NCI-H2171 treated with DMSO at 0.1 percent for 48 hours (cell line): Measurements from ENCODE around the gene ATP8B3.
"Not testable (repeated sequence)": the region's sequence is repeated elsewhere in the genome, so short reads cannot be mapped to it uniquely, and the experiment has no call there.

Experiments used
- DNase-seq: peaks from one replicate; lab custom pipeline; 2025; lab: John Stamatoyannopoulos, UW

Gene ATP8B3

DNA sequence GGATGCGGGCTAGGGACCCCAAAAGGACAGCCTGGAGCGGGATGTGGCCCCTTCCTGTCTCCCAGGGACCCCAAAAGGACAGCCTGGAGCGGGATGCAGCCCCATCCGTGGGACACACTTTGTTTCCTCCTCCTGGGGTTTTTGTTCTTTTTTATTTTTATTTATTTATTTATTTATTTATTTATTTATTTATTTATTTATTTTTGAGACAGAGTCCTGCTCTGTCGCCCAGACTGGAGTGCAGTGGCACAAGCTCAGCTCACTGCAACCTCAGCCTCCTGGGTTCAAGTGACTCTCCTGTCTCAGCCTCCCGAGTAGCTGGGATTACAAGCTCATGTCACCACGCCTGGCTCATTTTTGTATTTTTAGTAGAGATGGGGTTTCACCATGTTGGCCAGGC lies 14.8 kb downstream of the ATP8B3 start:
- not testable (repeated sequence) for DNase-seq

- no peak for DNase-seq
Measured at GRCh38 chr19:1796395-1797142, 15.5 kb downstream of the ATP8B3 start.

GRCh38 chr19:1794424-1795172 lies 17.5 kb downstream of the ATP8B3 start:
- DNase-seq = no peak

DNA sequence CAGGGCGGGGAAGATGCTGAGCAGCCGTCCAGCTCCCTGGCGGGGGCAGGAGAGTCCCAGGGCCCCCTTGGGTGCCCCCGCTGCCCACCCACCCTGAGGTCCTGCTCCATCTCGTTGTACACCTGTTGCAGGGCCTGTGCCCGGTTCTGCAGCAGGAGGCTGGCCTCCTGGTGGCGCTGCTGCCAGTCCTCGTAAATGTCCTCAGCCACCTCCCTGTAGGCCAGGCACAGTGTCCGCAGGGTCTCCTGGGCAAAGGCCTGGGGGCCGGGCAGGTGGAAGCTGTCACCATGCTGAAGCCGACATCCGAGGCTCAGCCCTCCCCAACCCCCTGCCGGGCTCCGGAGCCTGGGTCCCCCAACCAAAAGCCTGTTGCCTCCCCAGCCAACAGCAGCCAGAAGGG lies 20.2 kb downstream of the ATP8B3 start:
- no peak for DNase-seq

DNA sequence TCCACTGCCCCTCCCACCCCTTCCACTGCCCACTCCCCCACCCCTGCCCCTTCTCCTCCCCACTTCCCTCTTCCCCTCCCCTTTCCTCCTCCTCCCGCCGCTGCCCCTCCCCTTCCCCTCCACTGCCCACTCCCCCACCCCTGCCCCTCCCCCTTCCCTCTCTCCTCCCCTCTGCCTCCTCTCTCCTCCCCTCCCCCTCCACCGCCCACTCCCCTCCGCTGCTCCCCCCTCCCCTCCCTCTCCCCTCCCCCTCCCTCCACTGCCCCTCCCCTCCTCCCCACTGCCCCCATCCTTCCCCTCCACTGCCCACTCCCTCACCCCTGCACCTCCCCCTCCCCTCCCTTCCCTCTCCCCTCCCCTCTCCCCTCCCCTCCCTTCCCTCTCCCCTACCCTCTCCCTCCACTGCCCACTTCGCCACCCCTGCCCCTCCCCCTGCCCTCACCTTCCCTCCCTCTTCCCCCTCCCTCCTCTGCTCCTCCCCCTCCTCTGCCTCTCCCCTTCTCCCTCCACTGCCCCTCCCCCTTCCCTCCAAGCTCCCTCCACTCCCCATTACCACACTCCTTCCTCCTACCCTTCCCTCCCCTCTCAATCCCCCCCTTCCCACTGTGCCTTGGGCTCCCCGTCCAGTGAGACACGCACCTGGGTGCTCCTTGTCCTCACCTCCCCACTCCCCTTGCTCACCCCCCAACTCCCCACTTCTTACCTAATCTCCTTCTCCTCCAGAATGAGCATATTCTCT lies 21.9 kb downstream of the ATP8B3 start:
- DNase-seq = no peak

DNA sequence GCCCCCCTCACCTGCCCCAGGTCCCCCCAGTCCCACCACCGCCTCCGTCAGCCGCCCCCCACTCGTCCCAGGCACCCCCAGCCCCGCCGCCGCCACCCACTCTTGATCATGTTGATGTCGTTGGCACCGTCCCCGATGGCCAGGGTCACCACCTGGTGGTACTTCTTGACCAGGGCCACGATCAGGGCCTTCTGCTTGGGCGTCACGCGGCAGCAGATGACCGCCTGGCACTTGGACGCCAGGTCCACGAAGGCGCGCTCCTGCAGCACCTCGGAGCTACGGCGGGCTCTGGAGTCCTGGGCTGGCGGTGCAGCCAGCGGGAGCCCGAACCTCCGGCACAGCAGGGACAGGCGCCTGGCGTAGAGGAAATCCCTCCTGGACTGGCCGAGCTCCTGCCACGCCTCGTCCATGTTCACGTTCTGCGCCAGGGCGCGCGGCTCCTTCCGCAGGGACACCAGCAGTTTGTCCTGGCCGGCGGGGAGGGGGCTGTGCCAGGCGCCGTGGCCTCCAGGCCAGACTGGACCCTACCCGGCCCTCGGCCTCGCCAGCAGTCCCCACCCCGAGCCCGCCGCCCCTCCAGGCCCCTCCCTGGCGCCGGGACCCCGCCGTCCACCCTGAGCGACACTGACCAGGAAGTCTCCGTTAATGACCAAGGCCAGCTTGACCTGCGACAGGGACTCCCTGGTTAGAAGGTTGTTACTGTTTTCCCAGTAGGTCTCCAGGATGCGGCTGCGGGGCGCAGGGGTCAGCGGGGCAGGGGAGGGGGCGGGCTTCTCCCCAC lies 22.6 kb downstream of the ATP8B3 start:
- DNase-seq = no peak

DNA sequence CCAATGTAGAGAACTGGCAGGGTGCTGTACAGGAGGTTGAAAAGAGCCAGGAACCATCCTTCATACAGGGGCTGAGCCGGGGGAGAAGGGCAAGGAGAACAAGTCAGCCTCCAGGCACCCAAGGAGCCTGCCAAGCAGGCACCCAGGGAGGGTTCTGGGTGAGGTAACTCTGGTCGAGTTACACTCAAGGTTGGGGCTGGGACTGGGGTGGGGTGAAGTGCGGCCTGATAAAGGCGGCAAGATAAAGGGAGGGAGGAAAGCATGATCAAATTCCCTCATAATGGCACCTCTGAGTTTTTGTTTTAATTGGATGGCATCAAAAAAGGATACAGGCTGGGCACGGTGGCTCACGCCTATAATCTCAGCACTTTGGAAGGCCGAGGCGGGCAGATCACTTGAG lies 25.0 kb downstream of the ATP8B3 start:
- no peak for DNase-seq

- DNase-seq = no peak
Measured at GRCh38 chr19:1786668-1787067, 25.4 kb downstream of the ATP8B3 start.

DNA sequence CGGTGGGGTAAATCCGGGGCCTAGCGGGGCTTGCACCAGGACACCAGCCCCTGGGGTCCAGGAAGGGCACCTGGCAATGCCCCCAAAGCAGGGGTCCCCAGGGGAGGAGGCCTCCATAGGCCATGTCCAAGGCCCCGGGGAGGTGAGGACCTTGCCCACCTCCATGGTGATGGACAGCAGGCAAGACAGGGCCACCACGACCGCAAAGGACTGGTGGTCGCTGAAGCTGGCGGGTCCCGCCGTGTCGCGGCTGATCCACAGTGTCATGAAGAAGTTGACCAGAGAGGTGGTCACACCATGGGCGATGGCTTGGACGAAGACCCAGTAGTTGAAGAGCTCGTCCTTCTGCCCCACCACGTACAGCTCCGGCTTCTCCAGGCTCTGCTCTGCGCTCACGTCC lies 26.8 kb downstream of the ATP8B3 start:
- DNase-seq = no peak

DNA sequence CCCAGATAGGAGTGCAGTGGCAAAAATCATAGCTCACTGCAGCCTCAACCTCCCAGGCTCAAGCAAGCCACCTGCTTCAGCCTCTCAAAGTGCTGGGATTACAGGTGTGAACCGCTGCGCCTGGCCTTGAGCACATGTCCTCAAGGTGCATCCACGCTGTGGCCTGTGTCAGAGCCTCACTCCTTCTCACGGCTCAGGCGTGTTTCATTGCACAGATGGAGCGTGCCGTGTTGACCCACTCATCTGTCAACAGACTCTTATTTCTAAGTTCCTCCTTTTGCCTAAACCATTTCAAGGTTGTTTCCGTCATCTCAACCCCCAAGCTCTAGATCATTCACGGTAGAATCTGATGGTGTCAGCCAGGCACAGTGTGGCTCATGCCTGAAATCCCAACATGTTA lies 28.2 kb downstream of the ATP8B3 start:
- no peak for DNase-seq

DNA sequence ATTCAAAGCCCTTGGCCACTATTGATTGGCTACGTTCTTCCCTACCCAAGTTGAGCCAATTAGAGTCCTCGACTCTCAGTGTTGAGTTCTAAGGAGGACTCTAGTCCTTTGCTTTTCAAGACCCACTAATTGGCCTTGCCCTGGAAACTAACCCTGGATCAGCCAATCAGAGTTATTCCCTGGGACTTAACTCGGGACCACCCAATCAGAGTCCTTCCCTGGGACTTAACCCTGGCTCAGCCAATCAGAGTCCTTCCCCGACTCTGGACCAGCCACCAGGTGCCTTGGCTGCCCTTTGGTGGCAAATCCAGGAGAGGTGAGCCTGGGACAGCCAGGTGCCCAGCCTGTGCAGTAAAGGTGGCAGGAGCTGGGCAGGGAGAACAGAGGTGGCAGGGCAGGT lies 28.7 kb downstream of the ATP8B3 start:
- no peak for DNase-seq

DNA sequence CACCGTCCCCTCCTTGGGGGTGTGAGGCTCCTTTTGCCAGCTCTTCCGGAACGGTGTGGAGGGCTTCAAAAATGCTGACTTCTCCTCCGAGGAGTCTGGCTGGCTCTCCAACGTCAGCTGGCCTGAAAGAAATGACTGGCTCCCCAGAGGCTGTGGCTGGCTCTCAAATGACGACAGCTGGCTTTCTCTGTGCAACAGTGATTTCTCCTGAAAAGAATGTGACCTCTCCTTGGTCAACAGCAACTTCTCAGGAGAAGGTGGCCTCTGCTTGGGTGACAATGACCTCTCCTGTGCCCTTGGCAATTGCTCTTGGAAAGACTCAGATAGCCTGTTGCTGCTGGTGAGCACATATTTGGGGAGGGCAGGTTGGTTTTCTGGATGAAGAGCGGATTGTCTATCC lies 29.6 kb downstream of the ATP8B3 start:
- no peak for DNase-seq

DNA sequence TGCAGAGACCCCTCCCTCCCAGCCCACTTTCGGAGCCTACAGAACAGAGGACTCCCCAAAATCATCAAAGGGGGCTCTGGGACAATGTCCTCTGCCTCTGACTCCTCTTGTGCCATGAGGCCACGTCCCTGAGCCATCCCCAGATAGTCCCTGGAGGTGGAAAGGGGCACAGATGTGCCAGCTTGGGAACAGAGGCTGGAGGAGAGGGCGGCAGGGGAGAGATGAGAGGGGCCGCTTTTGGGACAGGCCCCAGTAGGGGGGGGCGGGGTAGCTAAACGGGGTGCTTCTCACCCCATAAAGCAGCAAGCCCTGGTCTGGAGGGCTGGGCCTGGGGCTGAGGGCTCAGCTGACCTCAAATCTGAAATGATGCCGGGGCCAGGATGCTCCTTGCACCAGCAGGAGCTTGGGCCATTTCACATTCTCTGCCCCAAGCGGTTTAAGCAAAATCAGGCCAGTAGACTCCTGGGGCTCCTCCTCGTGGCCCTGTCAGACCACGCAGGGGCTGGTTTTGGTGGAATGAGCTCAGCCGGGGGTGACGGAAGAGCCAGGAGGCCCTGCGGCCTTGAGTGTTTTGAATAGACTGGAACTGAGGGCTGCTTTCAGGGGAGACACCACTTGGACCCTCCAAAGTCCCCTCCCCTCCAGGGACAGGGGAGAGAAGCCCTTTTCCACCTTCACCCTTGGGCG lies 31.7 kb downstream of the ATP8B3 start:
- DNase-seq = no peak

- no peak for DNase-seq
Measured at GRCh38 chr19:1779574-1779973, 32.5 kb downstream of the ATP8B3 start.

DNA sequence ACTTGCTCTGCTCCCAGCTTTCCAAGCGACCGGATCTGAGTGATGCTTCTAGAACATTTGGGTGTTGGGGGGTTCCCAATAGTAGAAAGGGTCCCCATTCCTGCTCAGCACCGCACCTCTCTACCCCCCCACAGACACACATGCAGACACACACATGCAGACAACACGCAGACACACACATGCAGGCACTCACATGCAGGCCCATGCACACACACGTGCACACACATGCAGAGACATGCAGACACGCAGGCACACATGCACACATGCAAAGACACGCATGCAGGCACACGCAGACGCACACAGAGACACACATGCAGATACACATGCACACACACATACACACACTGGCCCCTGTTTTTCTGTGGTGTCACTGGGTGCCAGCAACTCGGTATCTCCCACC lies 34.9 kb downstream of the ATP8B3 start:
- no peak for DNase-seq

- no peak for DNase-seq
Measured at GRCh38 chr19:1776606-1777147, 35.4 kb downstream of the ATP8B3 start.

DNA sequence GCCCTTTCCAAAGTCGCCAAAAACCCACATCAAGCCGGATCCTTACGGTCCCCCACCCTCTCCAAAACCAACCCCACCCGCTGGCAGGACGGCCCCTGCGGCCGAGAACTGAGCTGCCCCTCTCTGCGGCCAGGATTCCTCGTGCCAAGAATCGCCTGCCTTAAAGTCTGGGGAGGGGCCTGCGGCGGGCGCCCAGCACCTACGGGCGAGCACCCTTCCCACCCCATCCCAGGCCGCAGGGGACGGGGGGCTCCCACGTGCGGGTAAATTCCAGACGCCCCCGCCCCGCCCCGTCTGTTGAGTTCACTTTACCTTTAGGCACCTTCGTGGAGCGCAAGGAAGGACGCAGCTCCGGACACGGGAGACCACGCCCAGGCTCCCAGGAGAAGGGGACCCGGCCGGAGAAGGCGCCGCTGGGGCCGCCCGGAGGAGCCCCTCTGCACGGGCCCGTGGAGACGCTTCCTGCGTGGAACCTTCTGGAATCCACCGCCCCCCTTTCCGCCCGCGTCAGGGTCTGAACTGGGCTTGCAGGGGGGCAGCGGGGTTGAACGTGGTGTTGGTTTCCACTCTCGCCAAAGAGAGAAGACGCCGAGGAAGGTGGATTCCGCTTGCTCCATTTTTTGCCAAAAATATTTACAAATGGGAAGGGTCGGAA lies 36.0 kb downstream of the ATP8B3 start:
- DNase-seq = no peak

DNA sequence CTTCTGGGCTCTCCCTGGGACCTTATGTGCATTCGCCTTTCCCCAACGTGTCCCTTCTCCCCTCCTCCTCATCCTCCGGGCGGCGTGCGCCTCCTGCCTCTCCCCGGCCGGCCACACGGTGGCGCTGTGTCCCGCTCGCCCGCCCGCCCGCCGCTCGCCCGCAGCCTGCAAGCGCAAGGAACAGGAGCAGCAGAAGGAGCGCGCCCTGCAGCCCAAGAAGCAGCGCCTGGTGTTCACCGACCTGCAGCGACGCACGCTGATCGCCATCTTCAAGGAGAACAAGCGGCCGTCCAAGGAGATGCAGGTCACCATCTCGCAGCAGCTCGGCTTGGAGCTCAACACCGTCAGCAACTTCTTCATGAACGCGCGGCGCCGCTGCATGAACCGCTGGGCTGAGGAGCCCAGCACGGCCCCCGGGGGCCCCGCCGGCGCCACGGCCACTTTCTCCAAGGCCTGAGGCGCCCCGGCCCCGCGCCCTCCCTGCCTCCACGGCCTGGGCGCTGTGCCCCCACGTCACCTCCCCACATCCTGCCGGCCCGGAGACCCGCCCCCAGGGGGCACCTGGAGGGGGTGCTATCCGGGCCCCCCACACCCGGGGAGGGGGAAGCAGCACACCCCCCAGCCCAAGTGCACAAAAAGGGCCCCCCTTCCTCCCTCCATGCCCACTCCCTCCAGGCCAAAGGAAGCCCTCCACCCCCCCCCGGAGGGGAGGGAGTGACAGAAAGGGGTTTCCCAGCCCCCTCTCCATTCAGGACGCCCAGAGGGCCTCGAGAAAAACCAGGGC lies 36.9 kb downstream of the ATP8B3 start:
- peak; percentile 65 for DNase-seq

GRCh38 chr19:1773184-1773583 lies 38.9 kb downstream of the ATP8B3 start:
- no peak for DNase-seq
